Measurements from ENCODE around the gene DNAAF9.

Gene DNAAF9

GRCh38 chr20:3409417-3409816 lies 1.9 kb upstream of the DNAAF9 start:
- no peak for DNase-seq

- DNase-seq, result peak; percentile 24
These were observed 535 bp upstream of the DNAAF9 start for GRCh38 chr20:3407771-3408637.

DNA sequence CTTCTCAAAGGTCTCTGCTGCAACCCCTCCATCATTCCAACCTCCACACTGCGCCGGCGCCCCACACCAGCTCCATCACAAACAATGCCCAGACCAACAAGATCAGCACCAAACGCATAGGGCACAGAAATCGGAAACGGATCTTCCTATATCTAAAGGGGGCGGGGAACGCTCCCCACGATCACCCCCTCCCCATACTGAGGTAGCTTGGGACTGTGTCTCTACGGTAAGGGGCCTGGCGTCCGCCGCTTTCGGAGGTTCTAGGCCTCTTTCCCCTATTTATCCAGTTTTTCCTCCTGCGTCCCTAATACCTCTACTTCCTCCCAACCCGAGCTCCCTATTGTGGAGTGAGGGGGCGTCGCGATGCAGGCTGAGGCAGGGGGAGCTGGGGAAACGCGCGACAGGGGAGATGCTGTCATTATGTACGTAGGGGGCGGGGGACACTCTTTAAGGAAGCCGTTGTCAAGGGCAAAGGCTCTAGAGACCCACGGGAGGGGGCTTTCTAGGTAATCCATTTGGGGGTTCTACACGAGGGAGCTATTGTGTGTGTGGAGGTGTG lies 909 bp downstream of the DNAAF9 start:
- no peak for DNase-seq

DNA sequence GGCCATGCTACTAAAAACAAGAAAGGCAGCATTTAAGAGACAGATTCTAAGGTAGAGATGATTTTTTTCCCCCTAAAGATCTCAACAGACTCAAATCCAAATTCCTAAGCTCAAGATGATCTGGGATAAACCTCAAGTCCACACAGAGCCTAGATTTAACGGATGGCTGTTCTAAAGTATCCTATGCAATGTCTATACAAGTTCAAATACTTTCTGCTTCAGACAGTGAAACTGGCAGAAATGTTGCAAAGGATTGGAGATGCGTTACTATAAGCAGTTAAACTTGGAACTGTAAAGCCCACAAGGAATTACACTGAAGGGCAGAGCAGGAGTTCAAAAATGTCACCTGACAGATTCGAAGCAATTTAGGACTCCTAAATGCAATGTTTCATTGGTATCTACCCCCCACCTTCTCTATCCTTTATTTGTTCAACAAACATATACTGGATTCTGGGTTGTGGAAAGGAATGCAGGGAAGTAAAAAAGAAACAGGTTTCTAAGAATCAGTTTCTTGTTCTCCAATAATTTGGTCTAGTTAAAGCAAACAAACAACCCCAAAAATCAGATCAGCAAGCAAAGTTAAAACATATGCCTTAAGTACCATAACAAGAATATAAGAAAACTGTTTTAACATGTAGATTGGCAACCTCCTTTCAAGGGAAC lies 1.6 kb downstream of the DNAAF9 start:
- no peak for DNase-seq

- DNase-seq, result no peak
These were observed 2.3 kb downstream of the DNAAF9 start for GRCh38 chr20:3405139-3405538.

- no peak for DNase-seq
These were observed 3.1 kb downstream of the DNAAF9 start for GRCh38 chr20:3404402-3404801.

GRCh38 chr20:3403741-3404140 lies 3.7 kb downstream of the DNAAF9 start:
- DNase-seq, result no peak

DNA sequence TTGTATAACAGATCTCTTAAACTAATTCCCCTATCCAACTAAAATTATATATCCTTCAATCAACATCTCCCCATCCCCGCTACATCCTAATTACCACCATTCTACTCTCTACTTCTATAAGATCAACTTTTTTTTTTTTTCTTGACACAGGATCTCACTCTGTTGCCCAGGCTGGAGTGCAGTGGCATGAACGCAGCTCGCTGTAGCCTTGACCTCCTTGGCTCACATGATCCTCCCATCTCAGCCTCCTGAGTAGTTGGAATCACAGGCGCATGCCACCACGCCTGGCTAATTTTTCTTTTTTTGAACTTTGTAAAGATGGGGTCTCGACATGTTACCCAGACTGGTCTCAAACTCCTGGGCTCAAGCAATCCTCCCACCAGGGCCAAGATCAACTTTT lies 5.0 kb downstream of the DNAAF9 start:
- DNase-seq, result no peak

DNA sequence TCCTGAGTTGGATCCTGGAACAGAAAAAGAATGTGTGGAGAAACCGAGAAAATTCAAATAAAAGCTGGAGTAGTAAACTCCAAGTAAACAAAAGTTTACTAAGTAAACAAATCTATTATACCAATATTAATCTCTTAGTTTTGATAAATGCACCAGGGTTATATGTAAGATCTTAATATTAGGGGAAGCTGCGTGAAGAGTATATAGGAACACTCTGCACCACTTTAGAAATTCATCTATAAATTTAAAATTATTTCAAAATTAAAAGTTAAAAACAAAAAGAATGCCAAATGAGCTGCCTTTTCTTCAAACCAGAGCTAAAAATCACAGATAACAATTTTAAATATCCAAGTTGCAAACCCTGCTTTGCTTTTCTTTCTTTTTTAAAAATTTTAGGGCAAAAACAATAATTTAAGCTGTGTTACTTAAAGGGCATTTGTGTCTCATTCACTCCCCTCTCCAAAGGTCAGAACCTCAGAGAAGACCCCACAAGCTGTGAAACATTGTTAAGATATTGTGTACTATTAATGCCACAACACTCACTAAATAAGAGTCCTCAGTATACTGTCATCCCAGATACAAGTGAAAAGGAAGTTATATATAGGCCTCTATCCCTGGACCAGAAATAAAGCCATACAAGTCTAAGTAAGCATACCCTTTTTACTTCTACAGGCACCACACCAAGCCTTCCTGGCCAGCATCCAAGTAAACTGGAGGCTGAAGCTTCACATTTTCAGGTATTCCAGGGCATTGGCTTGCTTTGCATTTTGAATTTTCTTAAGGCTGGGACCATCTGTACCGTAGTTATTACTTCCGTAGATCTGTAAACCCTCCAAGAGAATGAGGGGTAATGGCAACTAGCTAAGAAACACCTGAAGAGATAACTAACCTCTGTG lies 7.0 kb downstream of the DNAAF9 start:
- no peak for DNase-seq

GRCh38 chr20:3398681-3399252 lies 8.7 kb downstream of the DNAAF9 start:
- no peak for DNase-seq

DNA sequence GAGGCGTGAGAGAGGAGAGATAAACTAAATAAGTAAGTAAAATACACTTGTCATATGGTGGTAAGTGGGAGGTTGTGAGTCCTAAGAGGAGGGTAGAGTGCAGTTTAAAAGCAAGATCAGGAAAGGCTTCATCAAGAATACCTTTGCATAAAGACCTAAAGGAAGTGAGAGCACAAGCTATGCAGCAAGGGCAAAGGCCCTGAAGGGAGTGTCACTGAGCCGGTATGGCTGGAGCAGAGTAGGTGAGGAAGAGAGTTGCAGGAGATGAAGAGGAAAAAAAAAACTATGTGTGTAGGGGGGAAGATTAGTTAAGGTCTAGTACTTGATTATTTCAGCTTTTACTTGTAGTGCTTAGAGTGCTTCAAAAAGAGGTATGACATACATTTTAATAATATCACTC lies 11.0 kb downstream of the DNAAF9 start:
- no peak for DNase-seq

DNA sequence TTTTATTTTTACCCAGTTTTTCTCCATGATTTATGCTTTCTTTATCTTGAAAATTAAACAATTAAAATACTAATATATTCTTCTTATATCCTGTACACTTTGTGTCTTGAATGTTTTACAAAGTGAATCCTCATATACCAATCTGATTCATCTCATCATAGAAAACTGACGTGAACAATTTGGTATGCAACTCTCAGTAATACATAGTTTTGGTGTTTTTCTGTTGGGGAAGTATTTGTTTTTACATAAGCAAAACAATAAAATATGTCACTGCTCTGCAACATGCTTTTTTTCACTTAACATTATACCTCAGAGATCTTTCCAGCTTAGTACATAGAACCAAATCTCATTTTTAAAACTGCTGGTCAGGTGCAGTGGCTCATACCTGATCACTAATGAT lies 14.7 kb downstream of the DNAAF9 start:
- no peak for DNase-seq

GRCh38 chr20:3390759-3391425 lies 16.6 kb downstream of the DNAAF9 start:
- DNase-seq, result no peak

DNA sequence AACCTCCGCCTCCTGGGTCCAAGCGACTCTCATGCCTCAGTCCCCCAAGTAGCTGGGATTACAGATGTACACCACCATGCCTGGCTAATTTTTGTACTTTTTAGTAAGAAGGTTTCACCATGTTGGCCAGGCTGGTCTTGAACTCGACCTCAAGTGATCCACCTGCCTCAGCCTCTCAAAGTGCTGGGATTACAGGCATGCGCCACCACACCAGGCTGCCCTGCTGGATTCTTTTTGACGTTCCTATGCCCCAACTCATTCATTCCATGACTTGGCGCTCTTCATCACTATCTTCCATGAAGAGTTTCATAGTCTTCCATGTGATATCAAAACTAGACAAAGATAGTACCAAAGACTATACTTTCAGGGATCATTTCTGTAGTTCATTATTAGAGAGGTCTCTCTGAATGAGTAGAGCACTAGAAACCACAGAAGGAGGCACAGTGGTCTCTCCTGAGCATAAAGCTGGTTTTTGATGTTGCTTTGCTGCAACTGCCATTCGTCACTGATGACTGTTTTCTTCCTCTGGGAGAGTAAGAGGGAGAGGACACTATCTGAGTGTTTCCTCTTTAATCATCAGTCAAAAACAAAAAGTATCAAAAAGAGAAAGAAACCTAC lies 23.5 kb downstream of the DNAAF9 start:
- DNase-seq, result no peak

- no peak for DNase-seq
These were observed 24.6 kb downstream of the DNAAF9 start for GRCh38 chr20:3382836-3383235.

DNA sequence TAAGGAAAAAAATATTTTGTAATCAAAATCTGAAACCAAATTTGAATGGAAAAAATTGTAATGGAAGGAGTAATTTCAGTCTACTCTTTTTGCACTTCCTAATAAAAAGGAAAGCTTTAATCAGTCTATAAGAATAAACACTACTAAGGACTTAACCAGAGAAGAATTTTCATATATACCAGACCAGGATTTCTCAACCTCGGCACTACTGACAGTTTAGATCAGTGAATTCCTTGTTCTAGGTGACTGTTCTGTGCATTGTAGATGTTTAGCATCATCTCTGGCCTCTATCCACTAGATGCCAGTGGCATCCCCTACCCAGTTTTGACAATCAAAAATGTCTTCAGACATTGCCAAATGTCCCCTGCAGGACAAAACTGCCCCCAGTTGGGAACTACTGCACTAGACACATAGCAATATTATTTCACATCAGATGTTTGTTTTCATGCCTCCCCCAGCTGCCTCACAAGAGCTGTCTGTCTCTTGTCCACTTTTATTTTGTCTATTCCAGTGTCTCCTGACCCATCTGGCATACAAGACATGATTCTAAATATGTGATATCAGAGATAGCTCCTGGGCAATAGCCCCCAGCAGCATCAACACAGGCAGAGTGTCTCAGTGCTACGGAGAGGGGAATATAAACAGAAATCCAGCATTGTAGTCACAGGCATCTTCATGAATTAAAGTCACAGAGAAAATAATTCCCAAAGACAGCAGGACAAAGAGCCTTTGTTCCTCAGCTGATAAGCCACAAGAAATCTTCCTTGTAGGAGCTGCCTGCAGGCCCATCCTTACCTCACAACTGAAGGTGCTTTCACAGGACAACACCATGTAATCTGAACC lies 27.0 kb downstream of the DNAAF9 start:
- DNase-seq, result no peak

DNA sequence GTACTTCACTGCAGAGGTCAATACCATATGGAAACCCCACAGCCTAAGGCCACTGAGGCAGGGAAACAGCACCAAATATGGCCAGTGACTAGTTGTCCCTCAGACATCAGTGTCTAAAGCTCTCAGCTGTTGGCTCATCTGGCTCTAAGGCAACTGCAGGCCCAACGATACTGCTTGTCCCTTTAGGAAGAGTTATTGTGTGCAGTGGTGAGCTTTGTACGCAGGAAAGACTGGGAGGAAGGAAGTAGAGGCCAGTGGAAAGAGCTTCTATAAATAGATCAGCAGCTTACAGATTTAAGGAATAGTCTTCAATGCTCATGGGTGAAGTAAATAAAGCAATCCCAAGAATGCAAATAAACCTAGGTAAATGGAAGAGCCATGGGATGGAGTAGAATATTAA lies 29.3 kb downstream of the DNAAF9 start:
- no peak for DNase-seq

DNA sequence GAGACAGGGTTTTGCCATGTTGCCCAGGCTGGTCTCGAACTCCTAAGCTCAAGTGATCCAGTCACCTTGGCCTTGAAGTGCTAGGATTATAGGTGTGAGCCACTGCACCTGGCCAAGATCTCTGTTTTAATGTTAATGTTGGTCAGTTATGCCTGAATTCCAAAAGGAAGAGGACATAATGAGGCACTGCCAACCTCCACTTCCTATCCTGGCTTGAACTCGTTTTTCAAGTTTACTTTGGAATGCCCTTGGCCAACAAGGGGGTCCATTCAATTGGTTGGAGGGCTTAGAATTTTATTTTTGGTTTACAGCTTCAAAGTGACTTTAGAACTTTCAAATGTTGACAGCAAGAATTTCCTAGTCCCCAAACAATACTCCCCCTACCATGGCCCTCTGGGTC lies 29.8 kb downstream of the DNAAF9 start:
- no peak for DNase-seq

- no peak for DNase-seq
These were observed 33.2 kb downstream of the DNAAF9 start for GRCh38 chr20:3374296-3374695.

DNA sequence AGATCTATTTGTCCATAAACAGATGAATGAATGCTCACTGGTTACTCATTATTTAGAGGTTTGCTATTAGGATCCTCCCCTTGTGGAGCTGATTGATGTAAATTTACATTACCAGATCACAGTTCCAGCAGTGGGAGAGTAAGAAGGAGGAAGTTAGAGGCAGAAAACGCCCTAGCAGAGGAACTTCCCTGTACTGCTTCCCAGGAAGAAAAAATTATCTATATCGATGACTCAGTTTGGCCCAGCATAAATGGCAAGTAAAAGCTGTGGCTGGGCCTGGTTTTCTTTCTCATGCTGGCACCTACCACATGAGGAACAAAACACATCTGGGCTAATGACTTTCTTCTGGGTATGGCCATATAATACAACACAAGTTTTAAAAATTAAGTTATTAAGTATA lies 35.7 kb downstream of the DNAAF9 start:
- no peak for DNase-seq

DNA sequence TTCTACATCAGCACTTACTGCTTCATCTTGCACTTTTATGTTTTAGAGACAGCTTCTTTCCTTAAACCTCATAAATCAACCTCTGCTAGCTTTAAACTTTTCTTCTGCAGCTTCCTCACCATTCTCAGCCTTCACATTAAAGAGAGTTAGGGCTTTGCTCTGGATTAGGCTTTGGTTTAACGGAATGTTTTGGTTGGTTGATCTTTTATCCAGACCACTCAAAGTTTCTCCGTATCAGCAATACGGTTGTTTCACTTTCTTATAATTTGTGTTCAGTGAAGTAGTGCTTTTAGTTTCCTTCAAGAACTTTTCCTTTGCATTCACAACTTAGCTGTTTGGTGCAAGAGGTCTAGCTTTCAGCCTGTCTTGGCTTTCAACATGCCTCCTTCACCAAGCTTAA lies 40.4 kb downstream of the DNAAF9 start:
- no peak for DNase-seq
